HG02678 (cell line): Measurements from ENCODE around the gene ITGA5.

Source experiments
- ATAC-seq: cut with Tn5 transposase; IDR thresholded peaks from one replicate; pipeline ENCODE4 v1.9.1; 2021; ENCODE audit warnings: mild to moderate bottlenecking, moderate library complexity; ENCODE audit not compliant: unreplicated experiment

Gene ITGA5

GRCh38 chr12:54431911-54432814 lies 13.1 kb upstream of the ITGA5 start:
- no peak for ATAC-seq

DNA sequence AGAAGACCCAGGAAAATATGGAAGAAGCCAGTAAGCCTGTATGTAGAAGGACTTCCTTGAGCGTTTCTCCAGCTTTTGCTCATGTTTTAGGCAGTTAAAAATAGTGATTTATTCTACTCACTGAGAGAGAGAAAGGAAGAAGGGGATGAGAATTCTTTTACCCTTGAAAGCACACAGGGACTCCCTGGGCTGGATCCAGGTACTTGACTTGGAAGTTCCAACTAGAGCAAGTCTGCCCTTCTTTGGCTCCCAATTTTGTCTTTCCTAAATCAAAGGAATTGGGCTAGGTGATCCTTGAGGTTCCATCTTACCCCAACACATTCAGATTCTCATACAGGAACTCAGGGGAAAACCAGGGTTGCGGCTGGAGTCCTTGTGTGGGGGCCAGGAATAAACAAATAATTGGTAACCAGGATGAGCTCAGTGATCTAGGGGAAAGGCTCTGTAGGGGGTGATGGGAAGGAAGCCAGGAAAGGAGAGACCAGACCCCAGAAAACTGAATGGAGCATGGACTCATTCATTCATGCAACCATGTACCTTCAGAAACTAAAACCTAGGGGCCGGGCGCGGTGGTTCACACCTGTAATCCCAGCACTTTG lies 11.5 kb upstream of the ITGA5 start:
- ATAC-seq: no peak

DNA sequence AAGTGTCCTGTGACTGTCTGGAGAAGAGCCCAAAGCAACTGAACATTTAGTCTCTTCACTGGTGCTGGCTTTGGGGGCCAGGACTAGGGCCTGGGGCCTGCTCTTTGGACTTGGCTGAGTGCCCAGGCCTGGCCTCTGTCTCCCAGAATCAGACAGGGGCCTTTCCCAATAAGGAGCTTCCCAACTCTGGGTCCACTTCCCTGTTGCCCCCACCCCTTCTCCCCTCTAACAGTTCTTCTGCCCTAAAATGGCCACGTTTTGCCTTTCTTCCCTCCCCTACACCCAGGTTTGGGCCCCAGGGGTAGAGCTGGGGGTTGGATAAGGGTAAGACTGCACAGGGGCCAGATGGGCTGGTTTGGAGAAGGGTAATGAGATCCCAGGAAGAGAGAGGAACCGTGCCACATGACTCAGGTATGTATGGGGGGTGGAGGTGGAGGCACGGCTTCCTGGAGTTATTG lies 10.0 kb upstream of the ITGA5 start:
- no peak for ATAC-seq

- no peak for ATAC-seq
Observed at GRCh38 chr12:54428050-54429013, 9.3 kb upstream of the ITGA5 start.

DNA sequence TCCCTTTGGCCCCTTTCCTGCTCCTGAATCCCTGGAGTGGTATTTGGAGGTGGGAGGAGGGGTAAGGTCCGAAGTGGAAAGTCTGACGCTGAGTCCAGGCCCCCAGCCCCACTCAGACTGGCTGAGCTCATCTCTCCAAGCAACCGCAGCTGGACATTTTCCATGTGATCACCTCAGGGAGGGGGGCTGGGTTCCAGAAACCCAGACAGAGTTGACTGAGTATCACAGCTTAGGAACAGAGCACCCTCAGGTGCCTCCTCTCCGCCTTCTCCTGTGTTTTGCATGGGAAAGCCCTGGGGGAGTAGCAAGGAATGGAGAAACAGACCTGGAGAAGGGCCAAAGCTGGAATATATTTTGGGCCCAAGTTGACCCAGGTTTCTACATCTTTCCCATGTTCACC lies 8.0 kb upstream of the ITGA5 start:
- no peak for ATAC-seq

DNA sequence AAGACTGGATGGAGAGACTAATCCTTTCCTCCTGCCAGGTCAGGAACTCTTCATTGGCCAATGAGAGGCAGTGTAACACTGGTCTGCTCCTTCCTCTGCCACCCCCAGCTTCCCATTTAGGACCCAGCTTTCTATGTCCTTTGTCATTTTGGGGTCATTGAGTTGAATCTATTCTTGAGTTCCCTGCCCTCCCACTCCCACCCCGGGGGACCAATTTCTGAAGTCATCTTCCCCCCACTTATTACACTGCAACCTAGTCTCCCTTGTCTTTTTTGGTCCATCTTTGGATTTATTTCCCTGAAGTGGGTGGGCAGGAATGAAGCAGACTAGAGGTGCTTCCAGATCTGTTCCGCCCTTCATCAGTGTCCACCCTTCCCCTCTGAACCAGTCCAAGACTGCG lies 7.6 kb upstream of the ITGA5 start:
- no peak for ATAC-seq

DNA sequence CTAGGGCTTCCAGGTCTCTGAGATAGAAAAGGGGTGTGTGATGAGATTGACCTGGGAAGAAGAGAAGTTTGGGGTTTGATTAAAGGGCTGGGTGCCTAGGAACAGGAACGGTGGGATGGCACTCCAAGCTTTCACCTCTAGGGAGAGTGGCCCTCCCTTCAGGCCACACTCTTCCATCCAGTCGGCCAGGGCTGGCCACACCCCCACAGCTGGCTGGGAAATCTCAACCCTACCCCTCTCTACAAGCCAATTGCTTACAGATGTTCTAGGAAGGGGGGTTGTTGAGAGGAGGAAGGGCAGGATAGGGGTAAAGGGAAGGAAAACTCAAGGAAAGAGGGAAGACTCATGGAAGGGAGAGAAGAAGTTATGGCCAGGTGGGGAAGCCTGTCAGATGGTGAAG lies 6.6 kb upstream of the ITGA5 start:
- no peak for ATAC-seq

- no peak for ATAC-seq
Observed at GRCh38 chr12:54424224-54424623, 5.2 kb upstream of the ITGA5 start.

- ATAC-seq: no peak
Observed at GRCh38 chr12:54423816-54424150, 4.7 kb upstream of the ITGA5 start.

- no peak for ATAC-seq
Observed at GRCh38 chr12:54421879-54422250, 2.8 kb upstream of the ITGA5 start.

DNA sequence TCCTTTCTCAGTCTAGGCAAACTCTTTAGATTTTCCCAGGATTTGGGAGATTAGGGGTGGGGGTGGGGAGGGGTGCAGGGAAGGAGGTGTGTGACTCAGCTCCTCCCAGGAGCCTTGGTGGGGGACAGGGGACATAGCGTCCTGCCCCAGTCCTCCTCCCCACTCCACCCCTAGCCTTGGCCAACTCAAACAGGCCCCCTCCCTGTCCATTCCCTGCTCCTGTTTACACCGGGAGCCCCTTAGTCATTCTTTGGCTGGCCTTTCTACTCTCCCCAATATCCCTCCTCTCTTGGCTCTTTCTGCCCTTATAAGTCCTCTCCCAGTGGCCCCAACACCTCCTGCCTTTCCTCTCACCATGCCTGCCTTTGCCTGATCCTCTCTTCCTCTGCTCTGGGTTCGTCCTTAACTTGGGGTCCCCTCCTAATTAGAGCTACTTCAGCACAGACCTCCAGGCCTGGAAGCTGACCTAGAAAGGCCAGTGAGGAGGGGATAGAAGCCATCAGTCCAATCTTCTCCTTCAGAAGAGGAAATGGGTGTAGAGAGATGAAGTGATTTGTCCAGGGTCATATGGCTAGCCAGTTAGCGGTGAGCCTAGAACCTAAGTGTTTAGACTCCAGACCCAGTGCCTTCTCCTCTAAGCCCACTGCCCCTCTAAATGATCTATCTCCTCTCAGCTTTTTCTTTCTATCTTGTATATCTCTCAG lies 2.3 kb upstream of the ITGA5 start:
- no peak for ATAC-seq

- ATAC-seq: no peak
Observed at GRCh38 chr12:54420766-54421144, 1.7 kb upstream of the ITGA5 start.

GRCh38 chr12:54418441-54419087 lies 502 bp downstream of the ITGA5 start:
- no peak for ATAC-seq

DNA sequence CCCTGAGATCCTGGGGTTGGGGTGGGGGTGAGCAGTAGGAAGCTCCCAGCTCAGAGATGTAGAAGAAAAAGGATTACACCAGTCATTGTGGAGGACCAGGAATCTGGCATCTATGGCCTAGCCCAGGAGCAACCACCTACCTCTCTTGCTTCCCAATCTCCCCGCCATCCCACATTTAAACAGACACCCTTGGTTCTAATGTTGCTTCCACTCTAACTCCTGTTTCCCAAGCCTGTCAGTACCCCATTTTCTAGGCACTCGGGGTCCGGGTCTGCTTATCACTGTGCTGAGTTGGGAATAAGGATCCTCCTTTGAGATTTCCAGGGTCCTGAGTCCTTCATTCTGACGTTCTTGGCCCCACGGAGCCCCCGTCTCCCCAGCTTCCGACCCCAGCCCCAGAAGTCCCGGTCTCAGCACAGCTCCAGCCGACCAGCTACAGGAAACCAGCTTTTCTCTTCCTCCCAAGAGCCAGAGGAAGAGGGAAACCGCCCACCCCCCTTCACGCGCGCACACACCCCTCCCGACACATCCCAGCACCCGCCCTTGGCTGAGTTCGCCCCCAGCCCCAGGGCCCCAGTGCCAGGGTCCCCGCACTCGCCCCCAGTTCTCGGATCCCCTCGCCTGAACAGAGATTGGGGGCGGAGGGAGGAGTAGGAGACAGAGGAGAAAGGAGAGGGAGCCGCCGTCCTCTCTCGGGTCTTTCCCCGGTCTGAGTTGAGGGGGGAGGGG lies 1.2 kb downstream of the ITGA5 start:
- ATAC-seq: no peak

DNA sequence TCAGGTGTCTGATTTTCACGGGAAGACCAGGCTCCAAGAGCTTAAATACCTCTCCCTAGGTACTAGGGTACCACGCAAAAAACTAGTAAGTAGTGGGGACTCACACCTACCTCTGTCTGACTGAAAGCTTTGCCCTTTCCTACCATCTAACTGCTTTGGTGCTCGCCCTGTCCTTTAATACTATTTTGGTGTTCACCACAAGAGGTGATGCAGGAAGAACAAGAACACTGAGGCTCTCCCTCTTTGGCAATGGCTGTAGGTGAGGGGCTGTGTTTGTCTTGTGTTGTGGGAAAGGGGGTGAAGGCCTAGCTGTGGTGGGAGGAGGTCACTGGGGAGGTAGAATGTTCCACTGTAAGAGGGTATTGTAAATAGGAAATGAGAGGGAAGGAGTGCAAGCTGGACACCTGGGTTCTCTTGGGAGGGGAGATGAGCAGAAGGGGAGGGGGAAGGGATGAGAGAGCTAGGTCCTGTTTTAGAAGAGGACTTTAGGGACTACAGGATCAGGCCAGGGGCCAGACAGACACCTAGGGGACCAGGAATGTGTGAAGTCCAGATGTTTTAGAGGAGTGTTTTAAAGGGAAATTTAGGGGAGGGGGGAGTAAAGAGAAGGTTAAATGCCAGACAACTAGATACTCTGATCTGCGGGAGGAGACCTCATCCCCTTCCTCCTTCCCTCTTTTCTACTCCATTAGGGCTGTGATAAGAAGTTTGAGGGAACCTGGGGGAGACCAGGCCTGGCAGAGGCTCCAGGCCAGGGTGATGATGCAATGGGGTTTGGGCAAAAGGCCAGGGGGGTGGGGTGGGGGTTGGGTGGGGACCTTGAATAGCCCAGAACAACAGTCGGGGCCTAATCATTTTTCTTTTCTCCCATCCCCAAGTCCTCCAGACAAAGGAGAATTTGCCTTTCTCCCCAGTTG lies 2.1 kb downstream of the ITGA5 start:
- ATAC-seq: no peak

GRCh38 chr12:54415221-54415929 lies 3.7 kb downstream of the ITGA5 start:
- no peak for ATAC-seq

DNA sequence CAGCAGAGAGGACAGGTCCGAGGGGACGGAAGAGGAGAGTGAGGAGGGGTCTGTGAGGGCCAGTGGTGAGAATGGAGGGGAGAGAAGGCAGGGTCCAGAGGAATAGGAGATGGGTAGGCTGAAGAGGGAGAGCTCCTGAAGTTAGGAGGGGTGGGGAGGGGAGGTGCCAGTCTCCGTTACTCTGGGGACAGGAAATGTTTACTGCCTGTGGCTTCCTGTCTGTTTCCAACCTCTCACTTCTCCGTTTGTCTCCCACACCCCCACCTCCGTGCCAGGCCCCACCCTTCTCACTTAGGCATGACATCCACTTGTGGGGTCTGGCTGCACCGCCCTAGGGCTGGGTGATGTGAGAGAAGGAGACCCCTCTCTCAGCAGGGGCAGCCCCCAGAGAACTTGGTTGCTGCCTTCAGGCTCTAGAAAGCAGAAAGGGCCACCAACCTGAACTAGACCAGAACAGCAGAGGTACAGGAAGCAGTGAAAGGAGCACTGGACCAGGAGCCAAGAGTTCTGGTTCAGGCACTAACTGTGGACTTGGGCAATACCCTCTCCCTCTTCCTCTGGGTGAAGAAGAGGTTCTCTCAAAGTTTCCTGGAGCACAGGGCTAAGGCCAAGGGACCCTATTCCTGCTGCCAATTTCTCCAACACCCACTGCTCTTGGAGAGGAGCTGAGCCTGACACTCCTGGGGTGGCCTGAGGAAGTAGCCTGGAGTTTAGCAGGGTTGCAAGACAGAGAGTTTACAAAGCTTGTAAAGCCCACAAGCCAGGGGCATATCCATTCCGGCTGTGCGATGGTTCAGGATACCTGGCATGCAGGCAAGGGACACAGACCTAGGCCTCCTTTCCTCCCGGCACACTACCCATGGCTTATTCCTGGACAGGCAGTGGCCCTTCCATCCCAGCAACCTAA lies 5.5 kb downstream of the ITGA5 start:
- no peak for ATAC-seq
